ENCODE measurements around the gene NTM.

NTM gene

DNA sequence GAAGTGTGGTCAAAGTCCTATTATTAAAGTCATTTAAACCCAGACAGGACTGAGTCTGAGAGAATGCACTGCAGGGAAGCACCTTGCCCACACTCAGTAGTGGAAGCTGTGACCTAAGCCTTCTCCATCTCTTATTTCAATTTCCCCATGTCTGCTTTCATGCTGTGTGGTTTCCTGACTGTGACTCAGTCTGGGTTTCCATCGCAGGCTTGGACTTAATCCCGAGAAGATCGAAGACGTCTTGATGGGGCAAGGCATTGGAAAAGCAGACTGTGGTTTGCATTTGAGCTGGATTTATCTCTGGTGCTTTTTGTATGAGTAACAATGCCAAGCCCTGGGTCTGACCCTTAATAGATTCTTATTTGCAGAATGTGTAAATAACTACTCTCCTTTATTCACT is 238.9 kb downstream of the NTM start:
- no peak for TF ChIP-seq ZFX (IDR thresholded peaks at IDR 0.05)
- no peak for TF ChIP-seq CTCF (conservative IDR thresholded peaks at IDR 0.05)

GRCh38 chr11:131609921-131610320 is 239.5 kb downstream of the NTM start:
- no peak overlapping the region for H3K27ac ChIP-seq
- TF ChIP-seq CTCF (conservative IDR thresholded peaks at IDR 0.05) (no peak), ZFX (IDR thresholded peaks at IDR 0.05) (no peak)

More for the DNA sequence above, 238.9 kb downstream of the NTM start:
- H3K27ac ChIP-seq: no peak overlapping the region

GRCh38 chr11:131611322-131611721 is 240.9 kb downstream of the NTM start:
- no peak for TF ChIP-seq CTCF (conservative IDR thresholded peaks at IDR 0.05)
- TF ChIP-seq ZFX (IDR thresholded peaks at IDR 0.05): no peak
- no peak overlapping the region for H3K27ac ChIP-seq

DNA sequence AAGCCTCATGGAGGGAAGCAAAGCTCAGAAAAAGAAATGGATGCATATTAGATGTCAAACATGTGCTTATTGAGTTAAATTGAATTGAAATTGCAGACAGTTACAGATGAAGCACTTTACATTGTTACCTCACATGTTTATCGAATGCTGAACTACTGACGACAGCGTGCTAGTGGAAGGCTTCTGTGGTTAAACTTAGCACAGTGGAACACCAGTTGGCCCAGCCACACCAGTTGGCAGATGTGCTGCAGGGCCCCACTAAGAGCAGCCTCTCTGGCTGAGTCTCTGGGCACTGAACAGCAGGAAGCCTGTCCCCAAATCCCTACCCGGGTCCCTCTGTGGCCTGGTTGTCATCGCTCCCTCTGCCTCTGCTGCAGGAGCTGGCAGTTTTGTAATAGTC is 242.1 kb downstream of the NTM start:
- no peak overlapping the region for H3K27ac ChIP-seq
- TF ChIP-seq CTCF (conservative IDR thresholded peaks at IDR 0.05): no peak

- TF ChIP-seq ZFX (IDR thresholded peaks at IDR 0.05) (no peak), CTCF (conservative IDR thresholded peaks at IDR 0.05) (no peak)
Observed at GRCh38 chr11:131614631-131615030, 244.2 kb downstream of the NTM start.

GRCh38 chr11:131615611-131616010 is 245.2 kb downstream of the NTM start:
- TF ChIP-seq CTCF (conservative IDR thresholded peaks at IDR 0.05) (no peak), ZFX (IDR thresholded peaks at IDR 0.05) (no peak)
- no peak overlapping the region for H3K27ac ChIP-seq

More at GRCh38 chr11:131614631-131615030, 244.2 kb downstream of the NTM start:
- no peak overlapping the region for H3K27ac ChIP-seq

DNA sequence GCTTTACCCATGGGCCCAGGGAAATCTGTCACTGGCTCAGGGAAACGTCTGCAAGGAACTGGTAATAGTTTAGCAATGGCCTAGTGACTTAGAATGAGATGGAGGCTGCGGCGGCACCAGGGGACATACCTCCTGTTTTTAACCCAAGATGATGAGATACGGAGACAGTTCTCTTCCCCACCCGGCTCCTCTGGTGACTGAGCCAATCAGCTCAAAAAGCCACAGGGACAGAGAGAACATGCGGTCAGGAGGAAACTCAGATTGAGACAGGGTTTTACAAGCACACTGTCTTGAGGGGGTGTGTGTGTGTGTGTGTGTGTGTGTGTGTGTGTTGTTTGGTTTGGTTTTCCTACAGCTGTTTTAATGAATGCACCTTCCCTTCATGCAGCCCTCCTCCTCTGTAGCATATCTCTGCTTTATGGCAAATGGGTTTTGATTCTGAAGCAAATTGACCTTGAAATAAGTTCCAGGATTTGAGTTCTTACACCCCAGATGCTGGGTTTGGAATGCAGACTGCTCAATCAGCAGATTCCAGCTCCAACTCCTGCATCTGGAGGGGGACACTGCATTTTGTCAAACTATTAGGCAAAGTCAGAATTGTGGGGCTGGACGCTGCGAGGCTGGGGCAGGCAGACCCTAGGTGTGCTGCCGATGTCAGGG is 246.2 kb downstream of the NTM start:
- TF ChIP-seq ZFX (IDR thresholded peaks at IDR 0.05) (no peak), CTCF (conservative IDR thresholded peaks at IDR 0.05) (no peak)
- H3K27ac ChIP-seq: no peak overlapping the region

All from C4-2B (cell line).